HG03432 (cell line): ENCODE data around the gene RNFT2.
"Not testable (repeated sequence)": the region's sequence is repeated elsewhere in the genome, so short reads cannot be mapped to it uniquely, and the experiment has no call there.

ENCODE experiments used
- ATAC-seq: cut with Tn5 transposase; IDR thresholded peaks from one replicate; pipeline ENCODE4 v1.9.1; 2021; ENCODE audit warnings: mild to moderate bottlenecking, moderate library complexity; ENCODE audit not compliant: unreplicated experiment

Gene RNFT2

GRCh38 chr12:116739381-116739887 lies 1.3 kb downstream of the RNFT2 start:
- no peak for ATAC-seq

GRCh38 chr12:116742787-116743186 lies 4.7 kb downstream of the RNFT2 start:
- ATAC-seq = not testable (repeated sequence)

- ATAC-seq = no peak
Measured at GRCh38 chr12:116744766-116745165, 6.7 kb downstream of the RNFT2 start.

GRCh38 chr12:116745554-116745953 lies 7.4 kb downstream of the RNFT2 start:
- no peak for ATAC-seq

GRCh38 chr12:116749884-116750283 lies 11.8 kb downstream of the RNFT2 start:
- ATAC-seq = no peak

GRCh38 chr12:116750298-116750697 lies 12.2 kb downstream of the RNFT2 start:
- no peak for ATAC-seq

- ATAC-seq = not testable (repeated sequence)
Measured at GRCh38 chr12:116754097-116754496, 16.0 kb downstream of the RNFT2 start.

GRCh38 chr12:116754783-116755182 lies 16.7 kb downstream of the RNFT2 start:
- not testable (repeated sequence) for ATAC-seq

- ATAC-seq = no peak
Measured at GRCh38 chr12:116759783-116760621, 21.9 kb downstream of the RNFT2 start.

GRCh38 chr12:116760622-116761020 lies 22.5 kb downstream of the RNFT2 start:
- no peak for ATAC-seq

- ATAC-seq = no peak
Measured at GRCh38 chr12:116761499-116761898, 23.4 kb downstream of the RNFT2 start.

GRCh38 chr12:116765271-116765670 lies 27.2 kb downstream of the RNFT2 start:
- ATAC-seq = no peak

- ATAC-seq = no peak
Measured at GRCh38 chr12:116766285-116766684, 28.2 kb downstream of the RNFT2 start.

GRCh38 chr12:116766746-116767145 lies 28.6 kb downstream of the RNFT2 start:
- no peak for ATAC-seq

- no peak for ATAC-seq
Measured at GRCh38 chr12:116771651-116772050, 33.5 kb downstream of the RNFT2 start.

- ATAC-seq = no peak
Measured at GRCh38 chr12:116773276-116773731, 35.2 kb downstream of the RNFT2 start.

GRCh38 chr12:116774020-116774419 lies 35.9 kb downstream of the RNFT2 start:
- no peak for ATAC-seq

- ATAC-seq = no peak
Measured at GRCh38 chr12:116777245-116777644, 39.1 kb downstream of the RNFT2 start.

GRCh38 chr12:116779597-116779996 lies 41.5 kb downstream of the RNFT2 start:
- ATAC-seq = no peak

GRCh38 chr12:116780942-116781341 lies 42.8 kb downstream of the RNFT2 start:
- ATAC-seq = no peak

GRCh38 chr12:116783525-116784237 lies 45.6 kb downstream of the RNFT2 start:
- ATAC-seq = no peak

- no peak for ATAC-seq
Measured at GRCh38 chr12:116784238-116784612, 46.1 kb downstream of the RNFT2 start.
